ENCODE measurements around the gene KIRREL3. TPM values are rescaled to one million over a fixed set of nuclear protein-coding genes. Genes with fewer than 3 reads are reported as not detected.
A peak's percentile ranks its signal among the peaks of the same experiment; 100 is the strongest.

KIRREL3 gene
- total and polyA plus RNA-seq, 5 donors from 2014 or later, result not detected

GRCh38 chr11:126466236-126467045 lies 534.1 kb downstream of the KIRREL3 start:
- peak overlapping the region; percentile 63 to 83 (median 74) for H3K4me3 Mint-ChIP-seq
- no peaks in the 10 kb centered on the region for H3K27me3 Mint-ChIP-seq
- peaks cover 0 to 2% (median 0%) of the 10 kb centered on the region in 7 donors for H3K9me3 Mint-ChIP-seq
- peaks cover 7 to 38% (median 20%) of the 10 kb centered on the region in 4 donors for H3K4me1 Mint-ChIP-seq
- no peaks in the 10 kb centered on the region for H3K36me3 Mint-ChIP-seq
- Histone ChIP-seq H3K27ac (ENCODE audit: insufficient read depth, low read length, poor library complexity, severe bottlenecking) (peak overlapping the region; percentile 62), H3K4me1 (ENCODE audit: control insufficient read depth, insufficient read depth, low read length, poor library complexity, severe bottlenecking) (peaks cover 38% of the 10 kb centered on the region), H3K9me3 (ENCODE audit: control insufficient read depth in 2 of 2, low read length in 2 of 2) (no peaks in the 10 kb centered on the region), H3K27me3 (ENCODE audit: control insufficient read depth, insufficient read depth, low read length) (no peaks in the 10 kb centered on the region), H3K4me3 (ENCODE audit: low read depth, low read length) (no peak overlapping the region), H3K36me3 (ENCODE audit: control insufficient read depth, insufficient read depth, low read length) (no peaks in the 10 kb centered on the region)
- peak overlapping the region; percentile 85 to 91 (median 85) for H3K27ac Mint-ChIP-seq
- ATAC-seq (ENCODE audit: low read depth in 2 of 2) (no peak), DNase-seq (no peak)

DNA sequence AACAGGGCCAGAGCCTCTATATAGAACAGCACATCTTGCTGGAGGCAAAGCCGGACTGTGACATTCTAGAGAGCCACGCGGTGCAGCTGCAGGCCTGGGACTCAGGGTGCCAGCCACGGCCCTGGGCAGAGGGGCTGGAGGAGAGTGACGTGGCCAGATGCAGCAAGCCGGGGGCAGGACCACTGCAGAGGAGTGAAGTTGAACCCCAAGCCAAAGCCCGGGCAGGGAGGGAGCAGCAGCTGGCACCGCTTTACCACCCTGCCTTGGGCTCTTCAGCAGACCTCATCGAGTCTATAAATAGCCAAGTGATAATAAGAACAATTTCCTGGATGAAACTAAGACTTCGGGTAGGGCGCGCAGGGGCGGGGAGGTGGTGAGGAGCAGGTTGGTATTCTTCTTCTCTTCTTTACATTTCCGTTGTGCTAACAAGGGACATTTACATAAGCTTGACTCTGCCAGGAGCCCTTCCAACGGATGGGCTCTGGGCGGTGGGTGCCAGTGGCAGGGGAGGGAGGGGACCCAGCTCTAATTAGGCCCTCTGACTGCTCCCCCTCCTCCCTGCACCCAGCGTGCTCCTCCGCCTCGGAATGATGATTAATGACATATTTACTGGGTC lies 534.9 kb downstream of the KIRREL3 start:
- no peak overlapping the region for H3K4me3 ChIP-seq (ENCODE audit: low read depth, low read length)
- peak; percentile 74 to 81 for ATAC-seq (ENCODE audit: low read depth in 2 of 2)
- peak overlapping the region; percentile 62 for H3K27ac ChIP-seq (ENCODE audit: insufficient read depth, low read length, poor library complexity, severe bottlenecking)
- Mint-ChIP-seq H3K9me3 (peaks cover 0 to 2% (median 0%) of the 10 kb centered on the region in 7 donors), H3K27ac (peak overlapping the region; percentile 79 to 85 (median 85)), H3K27me3 (no peaks in the 10 kb centered on the region), H3K36me3 (no peaks in the 10 kb centered on the region), H3K4me3 (peak overlapping the region; percentile 63 to 83 (median 74)), H3K4me1 (peaks cover 7 to 38% (median 20%) of the 10 kb centered on the region in 4 donors)
- peak in 2 of 3 donors; percentile 47 to 89 for DNase-seq
- H3K4me1 ChIP-seq (ENCODE audit: control insufficient read depth, insufficient read depth, low read length, poor library complexity, severe bottlenecking), result peaks cover 38% of the 10 kb centered on the region
- H3K9me3 ChIP-seq (ENCODE audit: control insufficient read depth in 2 of 2, low read length in 2 of 2), result no peaks in the 10 kb centered on the region
- H3K36me3 ChIP-seq (ENCODE audit: control insufficient read depth, insufficient read depth, low read length), result no peaks in the 10 kb centered on the region
- H3K27me3 ChIP-seq (ENCODE audit: control insufficient read depth, insufficient read depth, low read length), result no peaks in the 10 kb centered on the region

GRCh38 chr11:126464796-126465195 lies 535.8 kb downstream of the KIRREL3 start:
- H3K27ac Mint-ChIP-seq, result peak overlapping the region; percentile 79 to 85 (median 85)
- peak overlapping the region in 1 of 4 donors; percentile 68 for H3K4me3 Mint-ChIP-seq
- ATAC-seq (ENCODE audit: low read depth in 2 of 2) (no peak), DNase-seq (no peak)
- H3K4me1 ChIP-seq (ENCODE audit: control insufficient read depth, insufficient read depth, low read length, poor library complexity, severe bottlenecking), result peaks cover 38% of the 10 kb centered on the region
- H3K27me3 ChIP-seq (ENCODE audit: control insufficient read depth, insufficient read depth, low read length), result no peaks in the 10 kb centered on the region
- no peaks in the 10 kb centered on the region for H3K27me3 Mint-ChIP-seq
- H3K4me3 ChIP-seq (ENCODE audit: low read depth, low read length), result no peak overlapping the region
- no peaks in the 10 kb centered on the region for H3K36me3 ChIP-seq (ENCODE audit: control insufficient read depth, insufficient read depth, low read length)
- H3K4me1 Mint-ChIP-seq, result peaks cover 7 to 38% (median 20%) of the 10 kb centered on the region in 4 donors
- no peak overlapping the region for H3K27ac ChIP-seq (ENCODE audit: insufficient read depth, low read length, poor library complexity, severe bottlenecking)
- no peaks in the 10 kb centered on the region for H3K9me3 ChIP-seq (ENCODE audit: control insufficient read depth in 2 of 2, low read length in 2 of 2)
- no peaks in the 10 kb centered on the region for H3K9me3 Mint-ChIP-seq
- H3K36me3 Mint-ChIP-seq, result no peaks in the 10 kb centered on the region

DNA sequence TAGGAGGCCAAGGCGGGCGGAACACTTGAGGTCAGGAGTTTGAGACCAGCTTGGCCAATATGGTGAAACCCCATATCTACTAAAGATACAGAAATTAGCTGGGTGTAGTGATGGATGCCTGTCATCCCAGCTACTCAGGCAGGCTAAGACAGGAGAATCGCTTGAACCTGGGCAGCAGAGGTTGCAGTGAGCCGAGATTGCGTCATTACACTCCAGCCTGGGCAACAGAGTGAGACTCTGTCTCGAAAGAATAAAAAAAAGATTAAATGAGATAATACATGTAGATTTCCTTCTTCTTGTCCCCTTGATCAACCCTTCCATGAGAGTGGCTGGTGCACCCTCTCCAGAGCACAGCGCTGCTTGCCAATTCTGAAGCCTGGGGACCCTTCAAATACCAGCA lies 538.1 kb downstream of the KIRREL3 start:
- Mint-ChIP-seq H3K27ac (no peak overlapping the region), H3K9me3 (no peaks in the 10 kb centered on the region)
- ATAC-seq (ENCODE audit: low read depth in 2 of 2), result no peak

DNA sequence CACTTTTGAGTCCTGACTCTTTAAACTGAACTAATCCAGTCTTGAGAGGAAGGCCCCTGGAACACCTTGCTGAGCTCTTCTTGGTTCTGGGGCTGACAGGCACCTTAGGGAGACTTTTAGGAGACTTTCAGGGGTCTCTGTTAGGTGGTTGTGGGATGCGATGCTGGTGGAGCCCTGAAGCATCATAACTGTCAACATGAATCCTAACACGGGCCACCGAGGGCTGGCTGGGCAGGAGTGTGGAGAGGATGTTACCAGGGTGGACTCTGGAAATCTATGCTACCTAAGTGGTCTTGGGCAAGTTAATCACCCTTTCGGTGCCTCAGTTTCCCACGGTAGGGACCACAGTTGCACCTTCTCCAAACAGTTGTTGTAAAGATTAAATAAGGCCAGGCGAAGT lies 538.6 kb downstream of the KIRREL3 start:
- no peak overlapping the region for H3K27ac Mint-ChIP-seq
- H3K4me3 Mint-ChIP-seq, result no peak overlapping the region
- Histone ChIP-seq H3K27ac (ENCODE audit: insufficient read depth, low read length, poor library complexity, severe bottlenecking) (no peak overlapping the region), H3K36me3 (ENCODE audit: control insufficient read depth, insufficient read depth, low read length) (no peaks in the 10 kb centered on the region), H3K4me1 (ENCODE audit: control insufficient read depth, insufficient read depth, low read length, poor library complexity, severe bottlenecking) (peaks cover 26% of the 10 kb centered on the region), H3K27me3 (ENCODE audit: control insufficient read depth, insufficient read depth, low read length) (no peaks in the 10 kb centered on the region), H3K4me3 (ENCODE audit: low read depth, low read length) (no peak overlapping the region), H3K9me3 (ENCODE audit: control insufficient read depth in 2 of 2, low read length in 2 of 2) (no peaks in the 10 kb centered on the region)
- ATAC-seq (ENCODE audit: low read depth in 2 of 2) (no peak), DNase-seq (no peak)
- no peaks in the 10 kb centered on the region for H3K36me3 Mint-ChIP-seq
- H3K27me3 Mint-ChIP-seq, result no peaks in the 10 kb centered on the region
- no peaks in the 10 kb centered on the region for H3K9me3 Mint-ChIP-seq
- peaks cover 7 to 28% (median 20%) of the 10 kb centered on the region in 4 donors for H3K4me1 Mint-ChIP-seq

More for the DNA sequence above, 538.1 kb downstream of the KIRREL3 start:
- Histone ChIP-seq H3K36me3 (ENCODE audit: control insufficient read depth, insufficient read depth, low read length) (no peaks in the 10 kb centered on the region), H3K9me3 (ENCODE audit: control insufficient read depth in 2 of 2, low read length in 2 of 2) (no peaks in the 10 kb centered on the region), H3K27me3 (ENCODE audit: control insufficient read depth, insufficient read depth, low read length) (no peaks in the 10 kb centered on the region), H3K4me3 (ENCODE audit: low read depth, low read length) (no peak overlapping the region), H3K27ac (ENCODE audit: insufficient read depth, low read length, poor library complexity, severe bottlenecking) (no peak overlapping the region), H3K4me1 (ENCODE audit: control insufficient read depth, insufficient read depth, low read length, poor library complexity, severe bottlenecking) (peaks cover 29% of the 10 kb centered on the region)
- H3K36me3 Mint-ChIP-seq, result no peaks in the 10 kb centered on the region
- H3K27me3 Mint-ChIP-seq, result no peaks in the 10 kb centered on the region
- peaks cover 7 to 31% (median 20%) of the 10 kb centered on the region in 4 donors for H3K4me1 Mint-ChIP-seq
- no peak overlapping the region for H3K4me3 Mint-ChIP-seq
- no peak for DNase-seq

DNA sequence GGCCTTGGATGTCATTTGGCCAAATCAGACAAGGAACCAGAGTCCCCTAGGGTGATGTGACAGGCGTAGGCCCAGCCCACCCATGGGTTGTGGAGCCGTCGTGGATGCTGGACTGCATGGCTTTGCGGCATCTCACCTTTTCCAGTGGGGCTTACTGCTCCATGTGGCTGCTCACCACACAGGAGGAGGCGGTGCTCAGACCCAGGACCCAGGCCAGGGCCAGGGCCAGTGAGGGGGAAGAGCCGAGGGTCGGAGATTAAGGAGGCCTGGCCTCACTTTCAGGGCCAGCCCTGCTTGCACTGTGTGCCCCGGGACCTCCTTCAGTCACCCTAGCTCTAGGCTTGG lies 539.5 kb downstream of the KIRREL3 start:
- no peaks in the 10 kb centered on the region for H3K27me3 ChIP-seq (ENCODE audit: control insufficient read depth, insufficient read depth, low read length)
- H3K27ac ChIP-seq (ENCODE audit: insufficient read depth, low read length, poor library complexity, severe bottlenecking), result no peak overlapping the region
- H3K9me3 Mint-ChIP-seq, result no peaks in the 10 kb centered on the region
- ATAC-seq (ENCODE audit: low read depth in 2 of 2) (no peak), DNase-seq (no peak)
- H3K36me3 Mint-ChIP-seq, result no peaks in the 10 kb centered on the region
- no peak overlapping the region for H3K27ac Mint-ChIP-seq
- H3K4me1 ChIP-seq (ENCODE audit: control insufficient read depth, insufficient read depth, low read length, poor library complexity, severe bottlenecking), result peaks cover 17% of the 10 kb centered on the region
- no peak overlapping the region for H3K4me3 ChIP-seq (ENCODE audit: low read depth, low read length)
- peaks cover 7 to 19% (median 13%) of the 10 kb centered on the region in 4 donors for H3K4me1 Mint-ChIP-seq
- no peaks in the 10 kb centered on the region for H3K9me3 ChIP-seq (ENCODE audit: control insufficient read depth in 2 of 2, low read length in 2 of 2)
- no peak overlapping the region for H3K4me3 Mint-ChIP-seq
- no peaks in the 10 kb centered on the region for H3K27me3 Mint-ChIP-seq
- no peaks in the 10 kb centered on the region for H3K36me3 ChIP-seq (ENCODE audit: control insufficient read depth, insufficient read depth, low read length)

DNA sequence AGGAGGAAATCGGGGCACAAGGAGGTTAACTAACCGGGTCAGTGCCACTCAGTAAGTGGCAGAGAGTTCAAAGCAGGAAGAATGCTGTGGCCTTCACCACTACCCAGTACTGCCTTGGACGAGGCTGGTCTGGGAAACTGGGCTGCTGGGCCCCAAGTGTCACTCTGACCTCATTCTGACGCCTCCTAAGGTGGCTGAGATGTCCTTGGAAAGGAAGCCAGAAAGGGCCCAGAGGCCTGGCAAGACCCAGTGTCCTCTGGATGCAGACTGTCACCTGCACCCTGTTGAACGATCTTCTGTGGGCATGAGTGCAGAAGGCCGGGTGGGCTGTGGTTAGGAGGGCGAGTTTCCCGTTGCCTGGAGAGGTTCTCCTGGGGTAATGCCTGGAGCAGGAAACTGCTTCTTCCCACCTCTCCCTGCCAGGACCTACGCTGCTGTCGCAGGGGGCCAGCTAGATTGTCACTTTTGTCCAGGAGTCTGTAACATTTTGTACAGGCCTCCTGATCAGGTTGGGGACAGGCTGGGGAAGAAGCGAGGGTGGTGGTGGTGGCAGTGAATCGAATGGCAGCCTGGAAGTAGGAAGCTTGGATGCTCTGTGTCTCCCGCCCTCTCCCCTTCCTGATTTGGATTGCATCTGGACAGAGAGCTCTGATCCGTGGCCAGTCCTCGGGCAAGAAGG lies 540.0 kb downstream of the KIRREL3 start:
- H3K4me1 ChIP-seq (ENCODE audit: control insufficient read depth, insufficient read depth, low read length, poor library complexity, severe bottlenecking), result peaks cover 12% of the 10 kb centered on the region
- no peak overlapping the region for H3K4me3 Mint-ChIP-seq
- ATAC-seq (ENCODE audit: low read depth in 2 of 2), result no peak
- H3K27me3 ChIP-seq (ENCODE audit: control insufficient read depth, insufficient read depth, low read length), result no peaks in the 10 kb centered on the region
- H3K27ac ChIP-seq (ENCODE audit: insufficient read depth, low read length, poor library complexity, severe bottlenecking), result no peak overlapping the region
- DNase-seq, result no peak
- peak overlapping the region in 1 of 3 donors; percentile 51 for H3K27ac Mint-ChIP-seq
- no peaks in the 10 kb centered on the region for H3K9me3 Mint-ChIP-seq
- H3K27me3 Mint-ChIP-seq, result no peaks in the 10 kb centered on the region
- no peaks in the 10 kb centered on the region for H3K36me3 ChIP-seq (ENCODE audit: control insufficient read depth, insufficient read depth, low read length)
- peaks cover 6 to 14% (median 8%) of the 10 kb centered on the region in 4 donors for H3K4me1 Mint-ChIP-seq
- H3K9me3 ChIP-seq (ENCODE audit: control insufficient read depth in 2 of 2, low read length in 2 of 2), result no peaks in the 10 kb centered on the region
- H3K36me3 Mint-ChIP-seq, result no peaks in the 10 kb centered on the region
- H3K4me3 ChIP-seq (ENCODE audit: low read depth, low read length), result no peak overlapping the region
